Muscle layer of colon (tissue), 2 donors: Measurements from ENCODE around the gene DNA2.
"Not testable (repeated sequence)": the region's sequence is repeated elsewhere in the genome, so short reads cannot be mapped to it uniquely, and the experiment has no call there.

Experiments
- H3K27ac ChIP-seq: one replicate; pipeline ENCODE4 v1.7.0; 2013; ENCODE audit warnings: low read depth, mild to moderate bottlenecking, low read length, moderate library complexity
- H3K27me3 ChIP-seq, 2 donors: one replicate each; pipeline ENCODE4 v1.7.0; 2013; ENCODE audit warnings: low read length in 2 of 2, mild to moderate bottlenecking in 2 of 2; ENCODE audit not compliant: insufficient read depth in 2 of 2, control insufficient read depth in 1 of 2
- H3K36me3 ChIP-seq: one replicate; pipeline ENCODE4 v1.7.0; 2013; ENCODE audit warnings: mild to moderate bottlenecking, low read length; ENCODE audit not compliant: insufficient read depth
- H3K4me1 ChIP-seq: one replicate; pipeline ENCODE4 v1.7.0; 2013; ENCODE audit warnings: mild to moderate bottlenecking, low read length; ENCODE audit not compliant: insufficient read depth
- H3K4me3 ChIP-seq, 2 donors: one replicate each; pipeline ENCODE4 v1.7.0; 2013; ENCODE audit warnings: low read length in 2 of 2, low read depth in 1 of 2, mild to moderate bottlenecking in 1 of 2, moderate library complexity in 1 of 2
- H3K9ac ChIP-seq: one replicate; pipeline ENCODE4 v1.7.0; 2013; ENCODE audit warnings: low read length
- H3K9me3 ChIP-seq: one replicate; pipeline ENCODE4 v1.7.0; 2013; ENCODE audit warnings: mild to moderate bottlenecking, low read length
- donor health status: abdominal sarcoma.
- donor health status: Adenocarcinoma of cecum.

Gene DNA2

GRCh38 chr10:68471586-68472408 lies at the start of gene DNA2:
TSS of gene DNA2 (minus strand) at chr10:68471973. CDS start at chr10:68471864, 109 bp downstream.
- peak within 1 kb of the TSS; percentile 58 to 88 for H3K4me3 ChIP-seq
- H3K36me3 ChIP-seq = no peaks in the 10 kb centered on the region
- no peaks in the 10 kb centered on the region for H3K9me3 ChIP-seq
- no peak within 1 kb of the TSS for H3K27ac ChIP-seq
- peak within 1 kb of the TSS; percentile 27 for H3K9ac ChIP-seq
- H3K27me3 ChIP-seq = no peaks in the 10 kb centered on the region
- peaks cover 6% of the 10 kb centered on the region for H3K4me1 ChIP-seq

- H3K27ac ChIP-seq, H3K9ac ChIP-seq, H3K4me3 ChIP-seq, H3K9me3 ChIP-seq, H3K27me3 ChIP-seq, H3K36me3 ChIP-seq, H3K4me1 ChIP-seq: not testable (repeated sequence)
Measured at GRCh38 chr10:68518609-68519008, 46.8 kb upstream of the DNA2 start.

- peaks cover 7% of the 10 kb centered on the region for H3K36me3 ChIP-seq
- no peaks in the 10 kb centered on the region for H3K9me3 ChIP-seq
- no peak overlapping the region for H3K9ac ChIP-seq
- H3K4me3 ChIP-seq = no peak overlapping the region
- H3K4me1 ChIP-seq = no peaks in the 10 kb centered on the region
- H3K27me3 ChIP-seq = no peaks in the 10 kb centered on the region
- no peak overlapping the region for H3K27ac ChIP-seq
Measured at GRCh38 chr10:68517188-68517587, 45.4 kb upstream of the DNA2 start.

- Histone ChIP-seq H3K9me3 (no peaks in the 10 kb centered on the region), H3K4me1 (no peaks in the 10 kb centered on the region), H3K27ac (no peak overlapping the region), H3K27me3 (no peaks in the 10 kb centered on the region), H3K9ac (no peak overlapping the region), H3K4me3 (no peak overlapping the region), H3K36me3 (peaks cover 7% of the 10 kb centered on the region)
Measured at GRCh38 chr10:68516766-68517165, 45.0 kb upstream of the DNA2 start.

- not testable (repeated sequence) for H3K36me3 ChIP-seq, H3K9me3 ChIP-seq, H3K27me3 ChIP-seq, H3K4me3 ChIP-seq, H3K9ac ChIP-seq, H3K4me1 ChIP-seq, H3K27ac ChIP-seq
Measured at GRCh38 chr10:68516216-68516615, 44.4 kb upstream of the DNA2 start.

GRCh38 chr10:68508090-68508489 lies 36.3 kb upstream of the DNA2 start:
- no peaks in the 10 kb centered on the region for H3K9me3 ChIP-seq
- H3K27me3 ChIP-seq = no peaks in the 10 kb centered on the region
- H3K36me3 ChIP-seq = no peaks in the 10 kb centered on the region
- H3K4me3 ChIP-seq = no peak overlapping the region
- H3K4me1 ChIP-seq = no peaks in the 10 kb centered on the region
- no peak overlapping the region for H3K9ac ChIP-seq
- H3K27ac ChIP-seq = no peak overlapping the region

GRCh38 chr10:68506411-68506810 lies 34.6 kb upstream of the DNA2 start:
- H3K9me3 ChIP-seq = no peaks in the 10 kb centered on the region
- H3K27ac ChIP-seq = no peak overlapping the region
- H3K27me3 ChIP-seq = no peaks in the 10 kb centered on the region
- H3K36me3 ChIP-seq = peaks cover 5% of the 10 kb centered on the region
- no peak overlapping the region for H3K4me3 ChIP-seq
- no peaks in the 10 kb centered on the region for H3K4me1 ChIP-seq
- H3K9ac ChIP-seq = no peak overlapping the region

- Histone ChIP-seq H3K4me3 (no peak overlapping the region), H3K9me3 (no peaks in the 10 kb centered on the region), H3K4me1 (no peaks in the 10 kb centered on the region), H3K9ac (no peak overlapping the region), H3K27me3 (no peaks in the 10 kb centered on the region), H3K36me3 (peaks cover 27% of the 10 kb centered on the region), H3K27ac (no peak overlapping the region)
Measured at GRCh38 chr10:68502846-68503245, 31.1 kb upstream of the DNA2 start.

- Histone ChIP-seq H3K36me3 (peaks cover 33% of the 10 kb centered on the region), H3K27ac (no peak overlapping the region)
Measured at GRCh38 chr10:68501691-68502090, 29.9 kb upstream of the DNA2 start.

GRCh38 chr10:68499544-68499943 lies 27.8 kb upstream of the DNA2 start:
- Histone ChIP-seq H3K4me1 (no peaks in the 10 kb centered on the region), H3K9me3 (no peaks in the 10 kb centered on the region), H3K27ac (no peak overlapping the region), H3K4me3 (no peak overlapping the region), H3K36me3 (peaks cover 35% of the 10 kb centered on the region), H3K9ac (no peak overlapping the region), H3K27me3 (no peaks in the 10 kb centered on the region)

More at GRCh38 chr10:68501691-68502090, 29.9 kb upstream of the DNA2 start:
- H3K4me1 ChIP-seq = no peaks in the 10 kb centered on the region
- H3K9me3 ChIP-seq = no peaks in the 10 kb centered on the region
- H3K4me3 ChIP-seq = no peak overlapping the region
- H3K9ac ChIP-seq = no peak overlapping the region
- H3K27me3 ChIP-seq = no peaks in the 10 kb centered on the region

- Histone ChIP-seq H3K36me3 (peaks cover 41% of the 10 kb centered on the region), H3K27me3 (no peaks in the 10 kb centered on the region), H3K9ac (no peak overlapping the region), H3K4me1 (no peaks in the 10 kb centered on the region), H3K9me3 (no peaks in the 10 kb centered on the region), H3K27ac (no peak overlapping the region), H3K4me3 (no peak overlapping the region)
Measured at GRCh38 chr10:68496072-68496471, 24.3 kb upstream of the DNA2 start.

- no peaks in the 10 kb centered on the region for H3K27me3 ChIP-seq
- peaks cover 31% of the 10 kb centered on the region for H3K36me3 ChIP-seq
- no peak overlapping the region for H3K4me3 ChIP-seq
- no peak overlapping the region for H3K9ac ChIP-seq
- H3K9me3 ChIP-seq = no peaks in the 10 kb centered on the region
- no peak overlapping the region for H3K27ac ChIP-seq
- no peaks in the 10 kb centered on the region for H3K4me1 ChIP-seq
Measured at GRCh38 chr10:68492118-68492517, 20.3 kb upstream of the DNA2 start.
